Osteocyte (in vitro differentiated cells): ENCODE data around the gene MAPK1. TPM values are rescaled to one million over a fixed set of nuclear protein-coding genes. Genes with fewer than 3 reads are reported as not detected.

Experiments
- DNase-seq: peaks from one replicate; pipeline ENCODE4 v3.0.0; 2021; ENCODE audit warnings: mixed read lengths; ENCODE audit not compliant: unreplicated experiment; ENCODE audit errors: extremely low spot score
- H3K27ac Mint-ChIP-seq: one replicate; pipeline ENCODE4 v1.8.0; 2021; ENCODE audit warnings: mild to moderate bottlenecking, mixed read lengths; ENCODE audit not compliant: unreplicated experiment
- H3K27me3 Mint-ChIP-seq: one replicate; pipeline ENCODE4 v1.8.0; 2021; ENCODE audit warnings: mixed read lengths; ENCODE audit not compliant: unreplicated experiment
- H3K36me3 Mint-ChIP-seq: one replicate; pipeline ENCODE4 v1.8.0; 2021; ENCODE audit warnings: mixed read lengths; ENCODE audit not compliant: unreplicated experiment
- H3K4me1 Mint-ChIP-seq: one replicate; pipeline ENCODE4 v1.8.0; 2021; ENCODE audit warnings: mixed read lengths; ENCODE audit not compliant: unreplicated experiment
- H3K4me3 Mint-ChIP-seq: one replicate; pipeline ENCODE4 v1.8.0; 2021; ENCODE audit warnings: mild to moderate bottlenecking, moderate library complexity, mixed read lengths; ENCODE audit not compliant: unreplicated experiment
- H3K9me3 Mint-ChIP-seq: one replicate; pipeline ENCODE4 v1.8.0; 2021; ENCODE audit warnings: mixed read lengths; ENCODE audit not compliant: unreplicated experiment
- CTCF ChIP-seq: fragments of 200-600 bp; sonication (generic); IDR thresholded peaks from 2 replicates; pipeline ENCODE4 v1.5.0; 2021; ENCODE audit warnings: antibody characterized with exemption, mild to moderate bottlenecking, moderate library complexity
- total RNA-seq: library from RNA; stranded (reverse); gene quantifications from 2 replicates; pipeline ENCODE4 v1.2.1, GENCODE V29; 2021

The MAPK1 gene
- total RNA-seq, 1 donor from 2014 or later, result 159 TPM

GRCh38 chr22:21741059-21741458 lies 126.4 kb downstream of the MAPK1 start:
- Mint-ChIP-seq H3K27me3 (peaks cover 8% of the 10 kb centered on the region), H3K4me1 (peaks cover 2% of the 10 kb centered on the region), H3K36me3 (no peaks in the 10 kb centered on the region), H3K4me3 (no peak overlapping the region), H3K27ac (no peak overlapping the region), H3K9me3 (no peaks in the 10 kb centered on the region)
- DNase-seq, result no peak
- TF ChIP-seq CTCF, result no peak

GRCh38 chr22:21739828-21740377 lies 127.5 kb downstream of the MAPK1 start:
- TF ChIP-seq CTCF, result no peak

GRCh38 chr22:21738966-21739365 lies 128.5 kb downstream of the MAPK1 start:
- no peak for DNase-seq
- Mint-ChIP-seq H3K27me3 (peaks cover 8% of the 10 kb centered on the region), H3K4me3 (no peak overlapping the region), H3K9me3 (no peaks in the 10 kb centered on the region), H3K27ac (no peak overlapping the region), H3K4me1 (peaks cover 9% of the 10 kb centered on the region), H3K36me3 (no peaks in the 10 kb centered on the region)
- no peak for TF ChIP-seq CTCF

More at GRCh38 chr22:21739828-21740377, 127.5 kb downstream of the MAPK1 start:
- no peak overlapping the region for H3K4me3 Mint-ChIP-seq
- peaks cover 4% of the 10 kb centered on the region for H3K4me1 Mint-ChIP-seq
- no peak overlapping the region for H3K27ac Mint-ChIP-seq
- no peak for DNase-seq
- H3K27me3 Mint-ChIP-seq, result peaks cover 8% of the 10 kb centered on the region
- no peaks in the 10 kb centered on the region for H3K36me3 Mint-ChIP-seq
- H3K9me3 Mint-ChIP-seq, result no peaks in the 10 kb centered on the region

- Mint-ChIP-seq H3K27ac (no peak overlapping the region), H3K4me1 (peaks cover 9% of the 10 kb centered on the region), H3K9me3 (no peaks in the 10 kb centered on the region), H3K36me3 (no peaks in the 10 kb centered on the region), H3K4me3 (no peak overlapping the region), H3K27me3 (peaks cover 8% of the 10 kb centered on the region)
- no peak for DNase-seq
- no peak for TF ChIP-seq CTCF
Measured at GRCh38 chr22:21738081-21738480, 129.4 kb downstream of the MAPK1 start.

- Mint-ChIP-seq H3K27ac (no peak overlapping the region), H3K4me1 (peaks cover 9% of the 10 kb centered on the region), H3K4me3 (no peak overlapping the region), H3K27me3 (peaks cover 8% of the 10 kb centered on the region), H3K9me3 (no peaks in the 10 kb centered on the region), H3K36me3 (no peaks in the 10 kb centered on the region)
- DNase-seq, result no peak
- TF ChIP-seq CTCF, result no peak
Measured at GRCh38 chr22:21736948-21737347, 130.5 kb downstream of the MAPK1 start.
